IMR-90 (cell line): ENCODE measurements around the gene ZNF248. TPM values are rescaled to one million over a fixed set of nuclear protein-coding genes. Genes with fewer than 3 reads are reported as not detected.

Experiments used
- ATAC-seq: fragments of 200-7000 bp; cut with Tn5 transposase; 2 replicates; pipeline ENCODE4 v1.9.1; 2020; ENCODE audit warnings: low read depth, mild to moderate bottlenecking, moderate library complexity
- BruUV-seq: library from RNA; stranded (reverse); fragments of 400-500 nt; replicated peaks from 2 replicates; lab custom pipeline; 2021; lab: Mats Ljungman, UMichigan
- CTCF ChIA-PET: fragments of 300-600 bp; formaldehyde crosslinking; extraction: SDS; loops from one replicate; lab custom pipeline; 2021; ENCODE audit warnings: antibody characterized with exemption; lab: Yijun Ruan, JAX
- POLR2A ChIA-PET: fragments of 300-600 bp; sonication (Branson Sonifier 250); formaldehyde crosslinking; loops from one replicate; lab custom pipeline; 2022; ENCODE audit warnings: antibody characterized with exemption; ENCODE audit not compliant: unreplicated experiment; lab: Charles Lee
- DNase-seq: peaks from one replicate; pipeline ENCODE4 v3.0.0; 2013
- H2AFZ ChIP-seq: replicated peaks from 2 replicates; pipeline ENCODE3; 2013; ENCODE audit warnings: low read length, mild to moderate bottlenecking; ENCODE audit not compliant: poor library complexity
- H2AK5ac ChIP-seq: 2 replicates; pipeline ENCODE4 v1.6.1; 2013; ENCODE audit warnings: low read depth, low read length, inconsistent platforms
- H2AK9ac ChIP-seq: replicated peaks from 2 replicates; pipeline ENCODE3; 2013; ENCODE audit warnings: mild to moderate bottlenecking, low read depth, low read length, moderate library complexity; ENCODE audit not compliant: poor library complexity
- H2BK120ac ChIP-seq: 2 replicates; pipeline ENCODE4 v1.6.1; 2013; ENCODE audit warnings: low read depth, low read length, inconsistent platforms
- H2BK15ac ChIP-seq: 3 replicates; pipeline ENCODE4 v1.6.1; 2013; ENCODE audit warnings: low read depth, low read length, inconsistent platforms
- H2BK20ac ChIP-seq: 2 replicates; pipeline ENCODE4 v1.6.1; 2013; ENCODE audit warnings: low read depth, mild to moderate bottlenecking, inconsistent platforms, low read length, moderate library complexity
- H2BK5ac ChIP-seq: 2 replicates; pipeline ENCODE4 v1.6.1; 2013; ENCODE audit warnings: mild to moderate bottlenecking, low read depth, low read length, inconsistent platforms; ENCODE audit not compliant: poor library complexity, severe bottlenecking
- H3K14ac ChIP-seq: replicated peaks from 2 replicates; pipeline ENCODE4 v1.6.1; 2013; ENCODE audit warnings: low read depth, low read length, inconsistent platforms
- H3K18ac ChIP-seq: 2 replicates; pipeline ENCODE4 v1.6.1; 2013; ENCODE audit warnings: low read depth, low read length, control low read depth
- H3K23ac ChIP-seq: 2 replicates; pipeline ENCODE4 v1.6.1; 2013; ENCODE audit warnings: low read depth, low read length, inconsistent platforms
- H3K27ac ChIP-seq: 2 replicates; pipeline ENCODE4 v1.5.1; 2013; ENCODE audit warnings: mild to moderate bottlenecking, control low read depth, low read length; ENCODE audit not compliant: insufficient read depth
- H3K27me3 ChIP-seq: 2 replicates; pipeline ENCODE4 v1.6.1; 2013; ENCODE audit warnings: low read length; ENCODE audit not compliant: control insufficient read depth, insufficient read depth
- H3K36me3 ChIP-seq: 2 replicates; pipeline ENCODE4 v1.6.1; 2013; ENCODE audit warnings: low read length, mixed read lengths; ENCODE audit not compliant: control insufficient read depth, insufficient read depth
- H3K4ac ChIP-seq: 2 replicates; pipeline ENCODE4 v1.6.1; 2013; ENCODE audit warnings: low read depth, low read length, inconsistent platforms
- H3K4me1 ChIP-seq: 2 replicates; pipeline ENCODE4 v1.6.1; 2013; ENCODE audit warnings: low read length, mixed read lengths; ENCODE audit not compliant: control insufficient read depth, insufficient read depth
- H3K4me2 ChIP-seq: 2 replicates; pipeline ENCODE4 v1.6.1; 2013; ENCODE audit warnings: low read depth, mild to moderate bottlenecking, control low read depth, low read length, moderate library complexity
- H3K4me3 ChIP-seq: 2 replicates; pipeline ENCODE4 v1.5.1; 2013; ENCODE audit warnings: low read depth, mild to moderate bottlenecking, control low read depth, low read length, moderate library complexity; ENCODE audit not compliant: insufficient read depth
- H3K56ac ChIP-seq: 2 replicates; pipeline ENCODE4 v1.6.1; 2013; ENCODE audit warnings: low read length, inconsistent platforms; ENCODE audit not compliant: insufficient read depth; ENCODE audit errors: extremely low read depth
- H3K79me1 ChIP-seq, 2 experiments: 2 replicates each; pipeline ENCODE4 v1.6.1; 2013; ENCODE audit warnings: low read length in 2 of 2, inconsistent platforms in 1 of 2, low read depth in 1 of 2
- H3K9ac ChIP-seq: 2 replicates; pipeline ENCODE4 v1.6.1; 2013; ENCODE audit warnings: low read depth, low read length, control low read depth
- H3K9me1 ChIP-seq: 2 replicates; pipeline ENCODE4 v1.6.1; 2013; ENCODE audit warnings: low read length, inconsistent platforms; ENCODE audit not compliant: insufficient read depth
- H3K9me3 ChIP-seq: 2 replicates; pipeline ENCODE4 v1.6.1; 2013; ENCODE audit warnings: low read length; ENCODE audit not compliant: control insufficient read depth, insufficient read depth
- H4K20me1 ChIP-seq: 2 replicates; pipeline ENCODE4 v1.6.1; 2013; ENCODE audit warnings: low read length, inconsistent platforms; ENCODE audit not compliant: insufficient read depth
- H4K5ac ChIP-seq: 2 replicates; pipeline ENCODE4 v1.6.1; 2013; ENCODE audit warnings: mild to moderate bottlenecking, low read depth, low read length, control low read depth
- H4K8ac ChIP-seq, 2 experiments: 2 replicates each; pipeline ENCODE4 v1.6.1; 2013; ENCODE audit warnings: low read depth in 2 of 2, low read length in 2 of 2, control low read depth in 1 of 2, inconsistent platforms in 1 of 2
- H4K91ac ChIP-seq: 2 replicates; pipeline ENCODE4 v1.6.1; 2013; ENCODE audit warnings: low read depth, low read length, inconsistent platforms; ENCODE audit not compliant: insufficient read depth
- BHLHE40 ChIP-seq: fragments of 150-350 bp; IDR thresholded peaks from 2 replicates; pipeline ENCODE4 v1.6.1; 2016; ENCODE audit warnings: mild to moderate bottlenecking, low read depth, low read length
- CEBPB ChIP-seq: IDR thresholded peaks from 2 replicates; pipeline ENCODE4 v1.6.1; 2012; ENCODE audit warnings: low read depth, low read length, improper control_type of control experiment
- CHD1 ChIP-seq: IDR thresholded peaks from 2 replicates; pipeline ENCODE4 v1.6.1; 2012; ENCODE audit warnings: low read depth, low read length, improper control_type of control experiment
- CTCF ChIP-seq: conservative IDR thresholded peaks from 2 replicates; pipeline ENCODE4 v1.5.1; 2012; ENCODE audit warnings: mild to moderate bottlenecking, low read depth, low read length, improper control_type of control experiment
- ELK1 ChIP-seq: fragments of 150-350 bp; IDR thresholded peaks from 2 replicates; pipeline ENCODE4 v1.6.1; 2016; ENCODE audit warnings: low read depth, mild to moderate bottlenecking, low read length, moderate library complexity, borderline replicate concordance
- FOS ChIP-seq: fragments of 150-350 bp; IDR thresholded peaks from 2 replicates; pipeline ENCODE4 v1.6.1; 2016; ENCODE audit warnings: low read depth, low read length
- MAFK ChIP-seq: IDR thresholded peaks from 2 replicates; pipeline ENCODE4 v1.6.1; 2012; ENCODE audit warnings: low read depth, low read length, improper control_type of control experiment
- MAZ ChIP-seq: IDR thresholded peaks from 2 replicates; pipeline ENCODE4 v1.6.1; 2012; ENCODE audit warnings: low read depth, mild to moderate bottlenecking, low read length, improper control_type of control experiment, moderate library complexity, borderline replicate concordance
- MXI1 ChIP-seq: IDR thresholded peaks from 2 replicates; pipeline ENCODE4 v1.6.1; 2012; ENCODE audit warnings: low read depth, mild to moderate bottlenecking, low read length, moderate library complexity, borderline replicate concordance
- NFE2L2 ChIP-seq: fragments of 150-350 bp; IDR thresholded peaks from 2 replicates; pipeline ENCODE4 v1.6.1; 2016; ENCODE audit warnings: low read depth, mild to moderate bottlenecking, low read length
- POLR2A ChIP-seq: IDR thresholded peaks from 2 replicates; pipeline ENCODE4 v1.6.1; 2012; ENCODE audit warnings: mild to moderate bottlenecking, low read depth, low read length
- RAD21 ChIP-seq: IDR thresholded peaks from 2 replicates; pipeline ENCODE4 v1.6.1; 2012; ENCODE audit warnings: low read length, improper control_type of control experiment
- RCOR1 ChIP-seq: IDR thresholded peaks from 2 replicates; pipeline ENCODE4 v1.6.1; 2012; ENCODE audit warnings: mild to moderate bottlenecking, low read length, improper control_type of control experiment; ENCODE audit not compliant: insufficient replicate concordance
- RFX5 ChIP-seq: IDR thresholded peaks from 2 replicates; pipeline ENCODE4 v1.8.0; 2012; ENCODE audit warnings: low read depth, mild to moderate bottlenecking, low read length, moderate library complexity
- SMC3 ChIP-seq: fragments of 150-350 bp; IDR thresholded peaks from 2 replicates; pipeline ENCODE4 v1.6.1; 2016; ENCODE audit warnings: low read depth, mild to moderate bottlenecking, antibody characterized with exemption, low read length, moderate library complexity
- USF2 ChIP-seq: fragments of 150-350 bp; IDR thresholded peaks from 2 replicates; pipeline ENCODE4 v1.6.1; 2017; ENCODE audit warnings: mild to moderate bottlenecking, antibody characterized with exemption, low read length, low read depth
- dilution Hi-C: fragments of 300-500 bp; cut with HindIII; formaldehyde crosslinking; loops from one replicate; pipeline ENCODE4 v1.14.3; 2018; ENCODE audit warnings: low sequenced_read_pairs; ENCODE audit not compliant: unreplicated experiment
- in situ Hi-C: fragments of 300-500 bp; cut with MboI; formaldehyde crosslinking; loops from 3 replicates; pipeline ENCODE4 v1.14.3; 2019; ENCODE audit warnings: low sequenced_read_pairs, inconsistent platforms, mixed read lengths
- intact Hi-C: fragments of 100-400 bp; cut with micrococcal nuclease; formaldehyde crosslinking; loops from 2 replicates; pipeline ENCODE4 v1.10.0; 2022
- polyA plus RNA-seq, 3 experiments: library from polyadenylated mRNA; depleted of rRNA; stranded (reverse); fragments of >200 nt; gene quantifications; 2 replicates each; pipeline ENCODE4 v1.2.3, GENCODE V29; 2012; ENCODE audit warnings: low replicate concordance in 1 of 3
- total RNA-seq: library from RNA; depleted of rRNA; stranded (reverse); fragments of >200 nt; gene quantifications from 2 replicates; pipeline ENCODE4 v1.2.3, GENCODE V29; 2012

Gene ZNF248
- total and polyA plus RNA-seq, 2 of the 4 experiments (the other 2 are of a cell fraction), result 5.1 to 5.7 TPM

GRCh38 chr10:37854626-37855025 lies 2.8 kb downstream of the ZNF248 start:
- H4K91ac ChIP-seq, result no peak overlapping the region
- H2AK9ac ChIP-seq, result no peak overlapping the region
- ATAC-seq, result no peak
- H2BK15ac ChIP-seq, result no peak overlapping the region
- H4K5ac ChIP-seq, result no peak overlapping the region
- H3K23ac ChIP-seq, result no peak overlapping the region
- no peak overlapping the region for H3K9ac ChIP-seq
- CTCF ChIA-PET, result no interaction called here
- no peak overlapping the region for H3K4me3 ChIP-seq
- no peak overlapping the region for H2BK20ac ChIP-seq
- TSS peak; percentile 15 for BruUV-seq
- no peaks in the 10 kb centered on the region for H3K27me3 ChIP-seq
- in situ Hi-C loops, result no loop called here
- no peaks in the 10 kb centered on the region for H3K9me3 ChIP-seq
- no peak overlapping the region for H3K56ac ChIP-seq
- no peak for DNase-seq
- H3K4ac ChIP-seq, result no peak overlapping the region
- dilution Hi-C loops, result no loop called here
- H4K20me1 ChIP-seq, result no peaks in the 10 kb centered on the region
- no peak overlapping the region for H2AK5ac ChIP-seq
- TF ChIP-seq RCOR1 (no peak), RFX5 (no peak), CTCF (no peak), RAD21 (no peak), CEBPB (no peak), MAZ (no peak), SMC3 (no peak), BHLHE40 (no peak), NFE2L2 (no peak), MXI1 (no peak), USF2 (no peak), ELK1 (no peak), MAFK (no peak), POLR2A (no peak), FOS (no peak), CHD1 (no peak)
- H3K79me1 ChIP-seq, result peaks cover 14 to 18% of the 10 kb centered on the region in 2 experiments
- H3K9me1 ChIP-seq, result no peaks in the 10 kb centered on the region
- no peak overlapping the region for H2BK5ac ChIP-seq
- H3K14ac ChIP-seq, result no peak overlapping the region
- no peak overlapping the region for H3K18ac ChIP-seq
- POLR2A ChIA-PET, result no interaction called here
- no peak overlapping the region for H2BK120ac ChIP-seq
- H3K4me1 ChIP-seq, result peaks cover 2% of the 10 kb centered on the region; the same call in 1 of the 2 replicates
- no peak overlapping the region for H2AFZ ChIP-seq
- no peak overlapping the region for H3K27ac ChIP-seq
- intact Hi-C loops, result no loop called here
- H4K8ac ChIP-seq, result no peak overlapping the region
- H3K4me2 ChIP-seq, result peak overlapping the region; percentile 32; the same call in 1 of the 2 replicates
- H3K36me3 ChIP-seq, result peaks cover 1% of the 10 kb centered on the region; the same call in 1 of the 2 replicates
